Stomach (tissue), 4 donors: ENCODE data around the gene ANKRD23.

Experiments
- EP300 ChIP-seq: sonication (generic); formaldehyde crosslinking; IDR thresholded peaks from one replicate; pipeline ENCODE4 v1.6.1; 2017; ENCODE audit warnings: antibody characterized with exemption
- POLR2A ChIP-seq, 4 donors: fragments of 450-650 bp; IDR thresholded peaks; one replicate each; pipeline ENCODE4 v1.6.1; 2016; ENCODE audit warnings: antibody characterized with exemption in 4 of 4, control low read depth in 2 of 4, mild to moderate bottlenecking in 1 of 4, moderate library complexity in 1 of 4
- TF ChIP-seq, protein P1 (sequence below), 7 experiments: fragments of 450-650 bp in 4 of 7; fragments of 200-600 bp in 3 of 7; sonication (generic) in 3 of 7; IDR thresholded peaks; one replicate each; pipeline ENCODE4 v1.5.1; 2016 to 2019; ENCODE audit warnings: antibody characterized with exemption in 7 of 7, control low read depth in 2 of 7, mild to moderate bottlenecking in 1 of 7

DNA sequence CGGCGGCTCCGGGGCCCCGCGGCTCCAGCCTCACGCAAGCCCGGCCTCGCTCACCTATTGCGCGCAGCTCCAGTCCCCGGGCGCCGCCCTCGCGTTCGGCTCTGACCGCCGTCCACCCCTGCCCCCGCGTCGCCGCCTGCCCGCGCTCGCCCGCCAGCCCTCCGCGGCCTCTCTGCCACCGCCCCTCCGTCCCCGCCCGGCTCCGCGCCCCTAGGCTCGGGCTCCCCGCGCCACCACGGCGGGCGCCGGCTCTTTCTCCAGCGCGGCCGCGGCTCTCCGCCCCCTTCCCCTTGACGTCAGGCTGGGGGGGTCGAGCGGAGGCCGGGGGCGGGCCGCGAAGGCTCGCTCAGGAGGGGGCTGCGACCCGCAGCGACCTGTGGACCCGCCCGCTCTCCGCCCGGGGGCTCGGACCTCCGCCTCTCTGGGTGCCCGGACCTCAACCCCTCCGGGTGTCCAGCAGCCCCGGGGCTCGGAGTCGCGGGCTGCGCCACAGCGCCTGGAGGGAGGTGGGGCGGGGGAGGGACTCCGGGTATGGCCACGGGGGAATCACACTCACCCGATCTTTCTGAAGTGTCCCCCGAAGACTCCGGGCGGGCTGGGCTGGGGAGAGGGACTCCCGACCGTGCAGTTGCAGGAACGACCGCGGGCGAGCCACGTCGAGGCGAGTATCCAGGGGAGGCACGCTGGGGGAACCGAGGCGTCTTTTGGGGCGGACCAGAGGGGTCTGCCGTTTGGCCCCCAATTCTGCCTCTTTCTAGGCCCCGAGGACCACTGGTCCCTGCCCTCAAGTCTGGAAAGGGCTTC, 26.2 kb upstream of the ANKRD23 start, which contains the start of gene SEMA4C:
- TF ChIP-seq, protein P1, sequence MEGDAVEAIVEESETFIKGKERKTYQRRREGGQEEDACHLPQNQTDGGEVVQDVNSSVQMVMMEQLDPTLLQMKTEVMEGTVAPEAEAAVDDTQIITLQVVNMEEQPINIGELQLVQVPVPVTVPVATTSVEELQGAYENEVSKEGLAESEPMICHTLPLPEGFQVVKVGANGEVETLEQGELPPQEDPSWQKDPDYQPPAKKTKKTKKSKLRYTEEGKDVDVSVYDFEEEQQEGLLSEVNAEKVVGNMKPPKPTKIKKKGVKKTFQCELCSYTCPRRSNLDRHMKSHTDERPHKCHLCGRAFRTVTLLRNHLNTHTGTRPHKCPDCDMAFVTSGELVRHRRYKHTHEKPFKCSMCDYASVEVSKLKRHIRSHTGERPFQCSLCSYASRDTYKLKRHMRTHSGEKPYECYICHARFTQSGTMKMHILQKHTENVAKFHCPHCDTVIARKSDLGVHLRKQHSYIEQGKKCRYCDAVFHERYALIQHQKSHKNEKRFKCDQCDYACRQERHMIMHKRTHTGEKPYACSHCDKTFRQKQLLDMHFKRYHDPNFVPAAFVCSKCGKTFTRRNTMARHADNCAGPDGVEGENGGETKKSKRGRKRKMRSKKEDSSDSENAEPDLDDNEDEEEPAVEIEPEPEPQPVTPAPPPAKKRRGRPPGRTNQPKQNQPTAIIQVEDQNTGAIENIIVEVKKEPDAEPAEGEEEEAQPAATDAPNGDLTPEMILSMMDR (IDR thresholded peaks at IDR 0.05) = no peak
- no peak for TF ChIP-seq POLR2A (IDR thresholded peaks at IDR 0.05)
- no peak for TF ChIP-seq EP300
